HG03469 (cell line): Measurements from ENCODE around the gene ZNF318.
"Not testable (repeated sequence)": the region's sequence is repeated elsewhere in the genome, so short reads cannot be mapped to it uniquely, and the experiment has no call there.

Experiments
- ATAC-seq: cut with Tn5 transposase; IDR thresholded peaks from one replicate; pipeline ENCODE4 v1.9.1; 2021; ENCODE audit warnings: mild to moderate bottlenecking, moderate library complexity, moderate number of reproducible peaks; ENCODE audit not compliant: unreplicated experiment

Gene ZNF318, protein sequence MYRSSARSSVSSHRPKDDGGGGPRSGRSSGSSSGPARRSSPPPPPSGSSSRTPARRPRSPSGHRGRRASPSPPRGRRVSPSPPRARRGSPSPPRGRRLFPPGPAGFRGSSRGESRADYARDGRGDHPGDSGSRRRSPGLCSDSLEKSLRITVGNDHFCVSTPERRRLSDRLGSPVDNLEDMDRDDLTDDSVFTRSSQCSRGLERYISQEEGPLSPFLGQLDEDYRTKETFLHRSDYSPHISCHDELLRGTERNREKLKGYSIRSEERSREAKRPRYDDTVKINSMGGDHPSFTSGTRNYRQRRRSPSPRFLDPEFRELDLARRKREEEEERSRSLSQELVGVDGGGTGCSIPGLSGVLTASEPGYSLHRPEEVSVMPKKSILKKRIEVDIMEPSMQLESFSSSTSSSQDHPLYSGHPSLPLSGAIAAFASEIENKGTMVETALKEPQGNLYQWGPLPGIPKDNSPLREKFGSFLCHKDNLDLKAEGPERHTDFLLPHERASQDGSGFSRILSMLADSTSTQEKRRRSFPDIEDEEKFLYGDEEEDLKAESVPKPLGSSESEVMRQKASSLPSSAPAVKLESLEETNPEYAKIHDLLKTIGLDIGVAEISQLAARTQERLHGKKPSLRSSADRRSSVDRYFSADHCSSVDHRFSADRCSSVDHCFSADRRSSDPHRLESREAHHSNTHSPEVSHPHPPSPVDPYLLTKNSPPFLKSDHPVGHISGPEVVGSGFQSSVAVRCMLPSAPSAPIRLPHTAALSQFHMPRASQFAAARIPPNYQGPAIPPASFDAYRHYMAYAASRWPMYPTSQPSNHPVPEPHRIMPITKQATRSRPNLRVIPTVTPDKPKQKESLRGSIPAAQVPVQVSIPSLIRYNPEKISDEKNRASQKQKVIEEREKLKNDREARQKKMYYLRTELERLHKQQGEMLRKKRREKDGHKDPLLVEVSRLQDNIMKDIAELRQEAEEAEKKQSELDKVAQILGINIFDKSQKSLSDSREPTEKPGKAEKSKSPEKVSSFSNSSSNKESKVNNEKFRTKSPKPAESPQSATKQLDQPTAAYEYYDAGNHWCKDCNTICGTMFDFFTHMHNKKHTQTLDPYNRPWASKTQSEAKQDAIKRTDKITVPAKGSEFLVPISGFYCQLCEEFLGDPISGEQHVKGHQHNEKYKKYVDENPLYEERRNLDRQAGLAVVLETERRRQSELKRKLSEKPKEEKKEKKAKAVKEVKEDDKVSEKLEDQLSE (N-terminal part only)

GRCh38 chr6:43369174-43370002 is at the start of gene ZNF318:
TSS of gene ZNF318 (minus strand) at chr6:43369647. CDS start at chr6:43369365, 282 bp downstream.
- ATAC-seq: peak; percentile 60

- ATAC-seq: no peak
These were observed 47.5 kb upstream of the ZNF318 start for GRCh38 chr6:43416935-43417334.

DNA sequence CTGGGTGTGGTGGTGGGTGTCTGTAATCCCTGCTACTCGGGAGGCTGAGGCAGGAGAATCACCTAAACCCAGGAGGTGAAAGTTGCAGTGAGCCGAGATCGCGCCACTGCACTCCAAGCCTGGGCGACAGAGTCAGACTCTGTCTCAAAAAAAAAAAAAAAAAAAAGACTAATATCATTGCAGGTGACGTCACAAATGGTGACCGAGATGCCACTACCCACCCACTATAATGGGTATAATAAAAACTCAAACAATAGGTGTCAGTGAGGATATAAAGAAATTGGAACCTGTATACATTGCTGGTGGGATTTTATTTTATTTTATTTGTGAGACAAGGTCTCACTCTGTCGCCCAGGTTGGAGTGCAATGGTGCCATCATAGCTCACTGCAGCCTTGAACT is 45.8 kb upstream of the ZNF318 start:
- not testable (repeated sequence) for ATAC-seq

DNA sequence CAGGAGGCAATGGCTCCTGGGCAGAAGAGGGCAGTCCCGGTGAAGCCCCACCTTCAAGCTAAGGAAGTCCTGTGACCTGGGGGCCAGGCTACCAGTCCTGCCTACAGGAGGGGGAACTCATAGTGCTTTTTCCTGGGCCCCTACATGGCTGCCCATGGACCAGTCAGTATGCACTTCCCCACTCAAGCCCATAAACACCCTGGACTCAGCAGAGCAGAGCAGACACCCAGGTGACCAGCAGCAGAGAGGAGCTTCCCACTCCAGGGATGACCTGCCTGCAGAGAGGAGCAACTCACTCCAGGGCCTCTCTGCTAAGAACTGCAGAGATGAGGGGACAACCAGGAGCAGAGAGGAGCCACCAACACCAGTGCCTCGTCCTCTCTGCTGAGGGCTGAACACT is 43.6 kb upstream of the ZNF318 start:
- ATAC-seq: no peak

- no peak for ATAC-seq
These were observed 43.1 kb upstream of the ZNF318 start for GRCh38 chr6:43412541-43412940.

- ATAC-seq: not testable (repeated sequence)
These were observed 41.3 kb upstream of the ZNF318 start for GRCh38 chr6:43410776-43411175.

DNA sequence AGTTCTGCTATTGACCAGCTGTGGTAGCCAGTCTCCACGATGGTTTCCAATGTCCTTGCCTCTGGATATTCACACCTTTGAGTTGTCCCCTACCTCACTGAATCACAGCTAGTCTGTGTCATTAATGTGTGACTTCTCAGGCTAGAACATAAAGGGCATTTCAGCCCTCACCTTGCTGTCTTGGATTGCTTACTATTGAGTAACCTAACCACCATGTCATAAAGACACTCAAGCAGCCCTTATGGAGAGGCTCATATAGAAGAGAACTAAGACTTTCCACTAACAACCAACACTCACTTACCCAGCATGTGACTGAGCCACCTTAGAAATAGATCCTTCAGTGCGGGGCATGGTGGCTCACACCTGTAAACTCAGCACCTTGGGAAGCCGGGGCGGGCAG is 38.8 kb upstream of the ZNF318 start:
- ATAC-seq: no peak

- no peak for ATAC-seq
These were observed 37.8 kb upstream of the ZNF318 start for GRCh38 chr6:43407296-43407695.

- ATAC-seq: no peak
These were observed 35.9 kb upstream of the ZNF318 start for GRCh38 chr6:43405354-43405753.

DNA sequence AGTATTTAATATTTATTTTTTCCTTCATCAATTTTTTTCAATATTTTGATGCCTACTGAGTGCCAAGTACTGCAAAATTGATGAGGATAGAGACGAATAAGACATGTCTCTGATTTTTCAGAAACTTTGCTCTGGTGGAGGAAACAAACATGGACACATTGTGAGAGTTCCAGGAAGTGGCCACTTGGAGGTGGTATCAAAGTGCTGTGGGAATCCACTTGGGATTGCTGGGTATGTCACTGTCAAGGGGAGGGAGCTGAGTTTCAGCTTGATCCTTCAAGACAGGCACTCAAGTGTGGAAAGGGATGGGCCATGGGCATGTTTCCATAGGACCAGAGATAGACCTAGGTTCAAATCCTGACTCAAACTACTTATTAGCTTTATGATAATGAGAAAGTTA is 33.4 kb upstream of the ZNF318 start:
- no peak for ATAC-seq

DNA sequence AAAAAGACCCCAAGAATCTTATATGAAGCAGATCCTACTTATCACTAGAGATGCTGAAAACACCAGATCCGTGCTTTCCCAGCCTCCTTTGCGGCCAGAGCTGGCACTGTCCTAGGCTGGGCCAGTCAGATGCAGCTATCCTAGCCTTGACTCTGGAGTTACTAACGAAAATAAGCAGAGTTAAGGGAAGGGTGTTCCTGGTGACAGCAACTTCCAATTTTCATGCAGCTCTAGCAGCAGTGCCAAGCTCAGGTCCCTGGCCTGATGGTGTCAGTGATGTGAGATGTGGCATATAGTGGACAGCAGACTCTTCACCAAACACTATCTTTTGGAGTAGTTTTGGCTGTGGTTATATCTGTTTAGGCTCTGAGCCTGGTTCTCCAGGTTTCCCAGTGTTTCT is 32.3 kb upstream of the ZNF318 start:
- ATAC-seq: no peak

GRCh38 chr6:43399932-43400487 is 30.6 kb upstream of the ZNF318 start:
- no peak for ATAC-seq

- ATAC-seq: no peak
These were observed 27.1 kb upstream of the ZNF318 start for GRCh38 chr6:43396408-43397149.

GRCh38 chr6:43395776-43396175 is 26.3 kb upstream of the ZNF318 start:
- no peak for ATAC-seq

DNA sequence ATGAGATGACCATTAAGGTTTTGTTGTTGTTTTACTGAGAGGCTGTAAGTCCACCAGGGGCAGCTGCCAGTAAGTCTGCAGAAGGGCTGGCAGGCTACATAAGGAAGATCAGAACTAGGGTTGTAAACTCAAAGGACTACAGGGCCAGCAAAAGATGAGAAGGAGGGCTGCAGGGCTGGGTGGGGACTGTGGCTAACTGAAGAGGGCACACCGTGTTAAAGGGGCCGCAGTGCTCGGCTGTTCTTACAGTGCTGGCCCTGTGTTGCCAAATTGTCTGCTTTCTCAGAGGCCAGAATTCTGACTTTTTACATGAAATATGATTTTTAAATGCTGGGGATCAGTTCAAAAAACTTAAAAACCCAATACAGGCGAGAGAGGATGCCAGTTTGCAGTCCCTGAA is 25.5 kb upstream of the ZNF318 start:
- ATAC-seq: no peak

DNA sequence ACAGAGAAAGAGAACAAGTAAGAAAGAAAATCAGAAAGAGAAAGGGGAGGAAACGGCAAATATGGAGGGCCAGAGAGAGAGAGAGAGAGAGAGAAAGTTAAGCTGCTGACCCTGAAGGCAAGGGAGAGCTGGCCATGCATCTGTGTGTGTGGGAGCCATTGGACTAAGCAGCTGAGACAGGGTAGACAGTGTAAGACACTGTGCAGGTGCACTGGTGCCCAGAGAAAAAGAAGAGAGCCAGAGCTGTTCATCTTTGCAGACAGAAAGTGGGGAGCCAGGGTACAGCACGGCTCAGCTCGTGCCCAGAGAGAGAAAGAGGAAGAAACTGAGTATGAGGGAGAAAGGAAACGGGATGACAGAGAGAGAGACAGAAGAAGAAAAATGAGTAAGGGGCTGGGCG is 24.2 kb upstream of the ZNF318 start:
- ATAC-seq: no peak

GRCh38 chr6:43393133-43393532 is 23.7 kb upstream of the ZNF318 start:
- not testable (repeated sequence) for ATAC-seq

DNA sequence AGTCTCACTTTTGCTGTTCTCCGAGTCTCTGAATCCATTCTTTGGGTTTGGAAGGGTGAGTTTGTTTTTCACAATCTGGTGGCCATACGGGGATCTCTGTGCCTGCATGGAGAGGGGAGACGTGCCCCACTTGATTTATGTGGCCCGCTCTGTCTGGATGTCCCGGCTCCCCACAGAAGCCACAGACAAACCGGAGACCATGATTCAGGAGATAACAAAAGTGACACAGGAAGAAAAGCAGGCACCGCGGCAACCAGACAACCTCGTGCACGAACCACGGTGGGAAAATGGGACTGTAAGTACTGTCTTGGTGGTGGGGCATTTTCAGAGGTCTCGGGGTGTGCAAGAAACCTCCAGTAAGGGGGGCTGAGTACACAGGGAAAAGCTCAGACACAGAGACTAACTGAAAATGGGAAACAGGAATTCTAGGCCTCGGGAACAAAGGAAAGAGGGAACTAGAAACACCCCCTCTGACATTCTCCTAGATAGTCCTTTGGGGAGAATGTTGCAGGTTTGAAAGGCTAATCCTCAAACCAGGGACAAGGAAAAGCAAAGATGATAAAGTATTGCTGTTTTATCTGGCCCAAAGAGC is 22.1 kb upstream of the ZNF318 start:
- ATAC-seq: no peak
